Measurements from ENCODE around the gene USP19. TPM values are rescaled to one million over a fixed set of nuclear protein-coding genes. Genes with fewer than 3 reads are reported as not detected.

Gene USP19
- total and polyA plus RNA-seq, 2 of the 4 experiments (the other 2 are of a cell fraction) = 24.7 to 39.7 TPM

- CTCF ChIA-PET = no interaction called here
- in situ Hi-C loops (cut with MboI; ENCODE audit: low sequenced_read_pairs) = no loop called here
Measured at GRCh38 chr3:49131040-49131439, 10.4 kb upstream of the USP19 start.

More at GRCh38 chr3:49131040-49131439, 10.4 kb upstream of the USP19 start:
- no TSS peak for BruUV-seq (replicated peaks)
- dilution Hi-C loops (cut with HindIII; ENCODE audit: low sequenced_read_pairs, unreplicated experiment) (no loop called here), intact Hi-C loops (cut with micrococcal nuclease) (no loop called here)
- H4K8ac ChIP-seq (ENCODE audit: low read depth in 2 of 2, low read length in 2 of 2) = 0 out of 4 replicates have a peak overlapping the region, but pooled peaks of 1 of the 2 experiments have one; percentile 97
- H4K91ac ChIP-seq (ENCODE audit: insufficient read depth, low read depth, low read length) = no peak overlapping the region
- peak overlapping the region; percentile 81; the same call in 1 of the 2 replicates for H3K23ac ChIP-seq (ENCODE audit: low read depth, low read length)
- H3K9me3 ChIP-seq (ENCODE audit: control insufficient read depth, insufficient read depth, low read length) = no peaks in the 10 kb centered on the region
- no peak overlapping the region for H3K27ac ChIP-seq (ENCODE audit: insufficient read depth, low read length)
- peaks cover 37% of the 10 kb centered on the region for H3K9me1 ChIP-seq (ENCODE audit: insufficient read depth, low read length)
- no peak overlapping the region for H2AFZ ChIP-seq (replicated peaks; ENCODE audit: low read length, poor library complexity)
- no peak overlapping the region for H2BK5ac ChIP-seq (ENCODE audit: low read depth, low read length, poor library complexity, severe bottlenecking)
- 90% methylated on average over 6 of the region's 12 CpGs; no CpG with 5 or more reads in 1 of the 2 experiments for WGBS, 2 experiments (ENCODE audit: extremely low coverage in 2 of 2, insufficient read length in 1 of 2)
- H3K27me3 ChIP-seq (ENCODE audit: control insufficient read depth, insufficient read depth, low read length) = no peaks in the 10 kb centered on the region
- H3K4ac ChIP-seq (ENCODE audit: low read depth, low read length) = peak overlapping the region; percentile 9; the same call in 1 of the 2 replicates
- no peak overlapping the region for H2BK120ac ChIP-seq (ENCODE audit: low read depth, low read length)
- H2BK20ac ChIP-seq (ENCODE audit: low read depth, low read length) = no peak overlapping the region
- 0 out of 2 replicates have a peak overlapping the region, but pooled peaks have one; percentile 26 for H2AK5ac ChIP-seq (ENCODE audit: low read depth, low read length)
- H3K9ac ChIP-seq (ENCODE audit: low read depth, low read length) = no peak overlapping the region
- DNase-seq (no peak), ATAC-seq (ENCODE audit: low read depth) (no peak)
- H4K20me1 ChIP-seq (ENCODE audit: insufficient read depth, low read length) = peaks cover 12% of the 10 kb centered on the region
- TF ChIP-seq ELK1 (IDR thresholded peaks at IDR 0.05; ENCODE audit: borderline replicate concordance, low read depth, low read length) = no peak
- no peak for TF ChIP-seq RCOR1 (IDR thresholded peaks at IDR 0.05; ENCODE audit: insufficient replicate concordance, low read length)
- TF ChIP-seq BHLHE40 (IDR thresholded peaks at IDR 0.05; ENCODE audit: low read depth, low read length) = no peak
- TF ChIP-seq CEBPB (IDR thresholded peaks at IDR 0.05; ENCODE audit: low read depth, low read length) = no peak
- TF ChIP-seq, protein P1, sequence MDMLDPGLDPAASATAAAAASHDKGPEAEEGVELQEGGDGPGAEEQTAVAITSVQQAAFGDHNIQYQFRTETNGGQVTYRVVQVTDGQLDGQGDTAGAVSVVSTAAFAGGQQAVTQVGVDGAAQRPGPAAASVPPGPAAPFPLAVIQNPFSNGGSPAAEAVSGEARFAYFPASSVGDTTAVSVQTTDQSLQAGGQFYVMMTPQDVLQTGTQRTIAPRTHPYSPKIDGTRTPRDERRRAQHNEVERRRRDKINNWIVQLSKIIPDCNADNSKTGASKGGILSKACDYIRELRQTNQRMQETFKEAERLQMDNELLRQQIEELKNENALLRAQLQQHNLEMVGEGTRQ (IDR thresholded peaks at IDR 0.05; ENCODE audit: low read depth, low read length) = no peak
- TF ChIP-seq CHD1 (IDR thresholded peaks at IDR 0.05; ENCODE audit: low read depth, low read length) = no peak
- TF ChIP-seq CTCF (conservative IDR thresholded peaks at IDR 0.05; ENCODE audit: low read depth, low read length) = no peak
- no peak for TF ChIP-seq MAZ (IDR thresholded peaks at IDR 0.05; ENCODE audit: borderline replicate concordance, low read depth, low read length)
- no peak for TF ChIP-seq NFE2L2 (IDR thresholded peaks at IDR 0.05; ENCODE audit: low read depth, low read length)
- no peak for TF ChIP-seq MAFK (IDR thresholded peaks at IDR 0.05; ENCODE audit: low read depth, low read length)
- no peak overlapping the region for H2BK15ac ChIP-seq (ENCODE audit: low read depth, low read length)
- no peak overlapping the region for H3K18ac ChIP-seq (ENCODE audit: low read depth, low read length)
- H3K4me3 ChIP-seq (ENCODE audit: insufficient read depth, low read depth, low read length) = no peak overlapping the region
- H4K5ac ChIP-seq (ENCODE audit: low read depth, low read length) = no peak overlapping the region
- POLR2A ChIA-PET (ENCODE audit: unreplicated experiment) = no interaction called here
- H3K36me3 ChIP-seq (ENCODE audit: control insufficient read depth, insufficient read depth, low read length) = peaks cover 47% of the 10 kb centered on the region
- H3K14ac ChIP-seq (replicated peaks; ENCODE audit: low read depth, low read length) = 0 out of 2 replicates have a peak overlapping the region, but pooled peaks have one; percentile 98
- H3K4me1 ChIP-seq (ENCODE audit: control insufficient read depth, insufficient read depth, low read length) = peaks cover 9% of the 10 kb centered on the region
- peaks cover 23 to 72% of the 10 kb centered on the region in 2 experiments for H3K79me1 ChIP-seq (ENCODE audit: low read depth in 1 of 2, low read length in 2 of 2)
- H3K56ac ChIP-seq (ENCODE audit: extremely low read depth, insufficient read depth, low read length) = no peak overlapping the region
- H2AK9ac ChIP-seq (replicated peaks; ENCODE audit: low read depth, low read length, poor library complexity) = peak overlapping the region; percentile 99
- H3K4me2 ChIP-seq (ENCODE audit: low read depth, low read length) = peak overlapping the region; percentile 66; the same call in 1 of the 2 replicates

Data from IMR-90 (cell line).